A549 treated with CpdA at 1 μM for 4 hours (cell line): ENCODE results near the gene SPTBN1. TPM values are rescaled to one million over a fixed set of nuclear protein-coding genes. Genes with fewer than 3 reads are reported as not detected.

Source experiments
- total RNA-seq: library from RNA; stranded (reverse); fragments of 200-300 nt; extraction: Qiagen RNA extraction; gene quantifications from 5 replicates; pipeline ENCODE4 v1.2.3, GENCODE V29; 2022; ENCODE audit warnings: low read depth

Gene SPTBN1
- 133 to 175 TPM (median 151 TPM) in 5 replicates for total RNA-seq

GRCh38 chr2:54455563-54456361 lies at the start of gene SPTBN1:
Gene SPTBN1 (plus strand): TSS chr2:54456327. CDS start chr2:54526419, 70,092 bp downstream.

Other genes starting within 250 kb of the SPTBN1 start
- gene TSPYL6, start 200.1 kb upstream of the SPTBN1 start, total RNA-seq: not detected in 5 replicates